ENCODE results near the gene IRF4. TPM values are rescaled to one million over a fixed set of nuclear protein-coding genes. Genes with fewer than 3 reads are reported as not detected.

IRF4 gene
- total and polyA plus RNA-seq, 2 experiments from 2014 or later = 1.3 to 1.9 TPM

DNA sequence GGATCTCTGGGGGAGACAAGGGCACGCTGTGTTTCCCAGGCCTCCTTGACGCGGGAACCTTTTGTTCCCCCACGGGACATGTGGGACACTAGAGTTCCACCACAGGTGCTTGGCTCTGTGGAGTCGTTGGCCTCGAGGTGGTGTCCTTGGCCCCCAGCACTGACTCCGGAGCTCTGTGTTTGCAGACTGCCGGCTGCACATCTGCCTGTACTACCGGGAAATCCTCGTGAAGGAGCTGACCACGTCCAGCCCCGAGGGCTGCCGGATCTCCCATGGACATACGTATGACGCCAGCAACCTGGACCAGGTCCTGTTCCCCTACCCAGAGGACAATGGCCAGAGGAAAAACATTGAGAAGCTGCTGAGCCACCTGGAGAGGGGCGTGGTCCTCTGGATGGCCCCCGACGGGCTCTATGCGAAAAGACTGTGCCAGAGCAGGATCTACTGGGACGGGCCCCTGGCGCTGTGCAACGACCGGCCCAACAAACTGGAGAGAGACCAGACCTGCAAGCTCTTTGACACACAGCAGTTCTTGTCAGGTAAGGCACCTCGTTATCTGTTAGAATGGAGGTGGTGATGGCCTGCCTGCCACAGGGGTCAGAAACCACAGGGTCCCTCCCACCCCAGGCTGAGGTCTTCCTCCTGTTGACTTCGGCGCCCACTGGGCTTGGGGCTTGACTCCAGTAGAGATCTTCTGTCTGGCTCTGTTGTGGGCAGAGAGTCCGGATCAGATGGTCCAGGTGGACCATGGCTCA is 9.9 kb downstream of the IRF4 start:
- H3F3A ChIP-seq (replicated peaks; ENCODE audit: low read depth) = no peaks in the 10 kb centered on the region
- Mint-ChIP-seq H3K9me3 (no peaks in the 10 kb centered on the region), H3K36me3 (ENCODE audit: low read depth) (no peaks in the 10 kb centered on the region), H3K4me1 (no peaks in the 10 kb centered on the region), H3K27ac (no peak overlapping the region), H3K27me3 (ENCODE audit: insufficient read depth, low read depth, poor library complexity) (peaks cover 5% of the 10 kb centered on the region), H3K4me3 (no peak overlapping the region)
- H3K36me3 ChIP-seq (ENCODE audit: insufficient read depth) = no peaks in the 10 kb centered on the region
- no peak for ATAC-seq
- TF ChIP-seq STAT1 (IDR thresholded peaks at IDR 0.05; ENCODE audit: unreplicated experiment) (no peak), CREB1 (CRISPR knock-in tag; IDR thresholded peaks at IDR 0.05; ENCODE audit: low read depth) (no peak), NANOG (IDR thresholded peaks at IDR 0.05; ENCODE audit: borderline replicate concordance) (no peak), EZH2 (IDR thresholded peaks at IDR 0.05; ENCODE audit: low read depth, unreplicated experiment) (no peak), JUNB (IDR thresholded peaks at IDR 0.05; ENCODE audit: unreplicated experiment) (no peak), EZH2phosphoT487 (IDR thresholded peaks at IDR 0.05; ENCODE audit: unreplicated experiment) (no peak), POLR2AphosphoS5 (IDR thresholded peaks at IDR 0.05; ENCODE audit: low read depth) (no peak), ZNF331 (CRISPR knock-in tag; IDR thresholded peaks at IDR 0.05; ENCODE audit: low read depth) (no peak), ZNF114 (CRISPR knock-in tag; IDR thresholded peaks at IDR 0.05) (no peak)
- TF ChIP-seq, protein P1, sequence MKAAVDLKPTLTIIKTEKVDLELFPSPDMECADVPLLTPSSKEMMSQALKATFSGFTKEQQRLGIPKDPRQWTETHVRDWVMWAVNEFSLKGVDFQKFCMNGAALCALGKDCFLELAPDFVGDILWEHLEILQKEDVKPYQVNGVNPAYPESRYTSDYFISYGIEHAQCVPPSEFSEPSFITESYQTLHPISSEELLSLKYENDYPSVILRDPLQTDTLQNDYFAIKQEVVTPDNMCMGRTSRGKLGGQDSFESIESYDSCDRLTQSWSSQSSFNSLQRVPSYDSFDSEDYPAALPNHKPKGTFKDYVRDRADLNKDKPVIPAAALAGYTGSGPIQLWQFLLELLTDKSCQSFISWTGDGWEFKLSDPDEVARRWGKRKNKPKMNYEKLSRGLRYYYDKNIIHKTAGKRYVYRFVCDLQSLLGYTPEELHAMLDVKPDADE (IDR thresholded peaks at IDR 0.05) = no peak
- TF ChIP-seq, protein P2, sequence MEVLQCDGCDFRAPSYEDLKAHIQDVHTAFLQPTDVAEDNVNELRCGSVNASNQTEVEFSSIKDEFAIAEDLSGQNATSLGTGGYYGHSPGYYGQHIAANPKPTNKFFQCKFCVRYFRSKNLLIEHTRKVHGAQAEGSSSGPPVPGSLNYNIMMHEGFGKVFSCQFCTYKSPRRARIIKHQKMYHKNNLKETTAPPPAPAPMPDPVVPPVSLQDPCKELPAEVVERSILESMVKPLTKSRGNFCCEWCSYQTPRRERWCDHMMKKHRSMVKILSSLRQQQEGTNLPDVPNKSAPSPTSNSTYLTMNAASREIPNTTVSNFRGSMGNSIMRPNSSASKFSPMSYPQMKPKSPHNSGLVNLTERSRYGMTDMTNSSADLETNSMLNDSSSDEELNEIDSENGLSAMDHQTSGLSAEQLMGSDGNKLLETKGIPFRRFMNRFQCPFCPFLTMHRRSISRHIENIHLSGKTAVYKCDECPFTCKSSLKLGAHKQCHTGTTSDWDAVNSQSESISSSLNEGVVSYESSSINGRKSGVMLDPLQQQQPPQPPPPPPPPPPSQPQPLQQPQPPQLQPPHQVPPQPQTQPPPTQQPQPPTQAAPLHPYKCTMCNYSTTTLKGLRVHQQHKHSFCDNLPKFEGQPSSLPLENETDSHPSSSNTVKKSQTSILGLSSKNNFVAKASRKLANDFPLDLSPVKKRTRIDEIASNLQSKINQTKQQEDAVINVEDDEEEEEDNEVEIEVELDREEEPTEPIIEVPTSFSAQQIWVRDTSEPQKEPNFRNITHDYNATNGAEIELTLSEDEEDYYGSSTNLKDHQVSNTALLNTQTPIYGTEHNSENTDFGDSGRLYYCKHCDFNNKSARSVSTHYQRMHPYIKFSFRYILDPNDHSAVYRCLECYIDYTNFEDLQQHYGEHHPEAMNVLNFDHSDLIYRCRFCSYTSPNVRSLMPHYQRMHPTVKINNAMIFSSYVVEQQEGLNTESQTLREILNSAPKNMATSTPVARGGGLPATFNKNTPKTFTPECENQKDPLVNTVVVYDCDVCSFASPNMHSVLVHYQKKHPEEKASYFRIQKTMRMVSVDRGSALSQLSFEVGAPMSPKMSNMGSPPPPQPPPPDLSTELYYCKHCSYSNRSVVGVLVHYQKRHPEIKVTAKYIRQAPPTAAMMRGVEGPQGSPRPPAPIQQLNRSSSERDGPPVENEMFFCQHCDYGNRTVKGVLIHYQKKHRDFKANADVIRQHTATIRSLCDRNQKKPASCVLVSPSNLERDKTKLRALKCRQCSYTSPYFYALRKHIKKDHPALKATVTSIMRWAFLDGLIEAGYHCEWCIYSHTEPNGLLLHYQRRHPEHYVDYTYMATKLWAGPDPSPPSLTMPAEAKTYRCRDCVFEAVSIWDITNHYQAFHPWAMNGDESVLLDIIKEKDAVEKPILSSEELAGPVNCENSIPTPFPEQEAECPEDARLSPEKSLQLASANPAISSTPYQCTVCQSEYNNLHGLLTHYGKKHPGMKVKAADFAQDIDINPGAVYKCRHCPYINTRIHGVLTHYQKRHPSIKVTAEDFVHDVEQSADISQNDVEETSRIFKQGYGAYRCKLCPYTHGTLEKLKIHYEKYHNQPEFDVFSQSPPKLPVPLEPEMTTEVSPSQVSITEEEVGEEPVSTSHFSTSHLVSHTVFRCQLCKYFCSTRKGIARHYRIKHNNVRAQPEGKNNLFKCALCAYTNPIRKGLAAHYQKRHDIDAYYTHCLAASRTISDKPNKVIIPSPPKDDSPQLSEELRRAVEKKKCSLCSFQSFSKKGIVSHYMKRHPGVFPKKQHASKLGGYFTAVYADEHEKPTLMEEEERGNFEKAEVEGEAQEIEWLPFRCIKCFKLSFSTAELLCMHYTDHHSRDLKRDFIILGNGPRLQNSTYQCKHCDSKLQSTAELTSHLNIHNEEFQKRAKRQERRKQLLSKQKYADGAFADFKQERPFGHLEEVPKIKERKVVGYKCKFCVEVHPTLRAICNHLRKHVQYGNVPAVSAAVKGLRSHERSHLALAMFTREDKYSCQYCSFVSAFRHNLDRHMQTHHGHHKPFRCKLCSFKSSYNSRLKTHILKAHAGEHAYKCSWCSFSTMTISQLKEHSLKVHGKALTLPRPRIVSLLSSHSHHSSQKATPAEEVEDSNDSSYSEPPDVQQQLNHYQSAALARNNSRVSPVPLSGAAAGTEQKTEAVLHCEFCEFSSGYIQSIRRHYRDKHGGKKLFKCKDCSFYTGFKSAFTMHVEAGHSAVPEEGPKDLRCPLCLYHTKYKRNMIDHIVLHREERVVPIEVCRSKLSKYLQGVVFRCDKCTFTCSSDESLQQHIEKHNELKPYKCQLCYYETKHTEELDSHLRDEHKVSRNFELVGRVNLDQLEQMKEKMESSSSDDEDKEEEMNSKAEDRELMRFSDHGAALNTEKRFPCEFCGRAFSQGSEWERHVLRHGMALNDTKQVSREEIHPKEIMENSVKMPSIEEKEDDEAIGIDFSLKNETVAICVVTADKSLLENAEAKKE (CRISPR knock-in tag; IDR thresholded peaks at IDR 0.05) = no peak
- TF ChIP-seq, protein P3, sequence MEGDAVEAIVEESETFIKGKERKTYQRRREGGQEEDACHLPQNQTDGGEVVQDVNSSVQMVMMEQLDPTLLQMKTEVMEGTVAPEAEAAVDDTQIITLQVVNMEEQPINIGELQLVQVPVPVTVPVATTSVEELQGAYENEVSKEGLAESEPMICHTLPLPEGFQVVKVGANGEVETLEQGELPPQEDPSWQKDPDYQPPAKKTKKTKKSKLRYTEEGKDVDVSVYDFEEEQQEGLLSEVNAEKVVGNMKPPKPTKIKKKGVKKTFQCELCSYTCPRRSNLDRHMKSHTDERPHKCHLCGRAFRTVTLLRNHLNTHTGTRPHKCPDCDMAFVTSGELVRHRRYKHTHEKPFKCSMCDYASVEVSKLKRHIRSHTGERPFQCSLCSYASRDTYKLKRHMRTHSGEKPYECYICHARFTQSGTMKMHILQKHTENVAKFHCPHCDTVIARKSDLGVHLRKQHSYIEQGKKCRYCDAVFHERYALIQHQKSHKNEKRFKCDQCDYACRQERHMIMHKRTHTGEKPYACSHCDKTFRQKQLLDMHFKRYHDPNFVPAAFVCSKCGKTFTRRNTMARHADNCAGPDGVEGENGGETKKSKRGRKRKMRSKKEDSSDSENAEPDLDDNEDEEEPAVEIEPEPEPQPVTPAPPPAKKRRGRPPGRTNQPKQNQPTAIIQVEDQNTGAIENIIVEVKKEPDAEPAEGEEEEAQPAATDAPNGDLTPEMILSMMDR (conservative IDR thresholded peaks at IDR 0.05; ENCODE audit: low read depth in 2 of 2) = no peak
- TF ChIP-seq, protein P4, sequence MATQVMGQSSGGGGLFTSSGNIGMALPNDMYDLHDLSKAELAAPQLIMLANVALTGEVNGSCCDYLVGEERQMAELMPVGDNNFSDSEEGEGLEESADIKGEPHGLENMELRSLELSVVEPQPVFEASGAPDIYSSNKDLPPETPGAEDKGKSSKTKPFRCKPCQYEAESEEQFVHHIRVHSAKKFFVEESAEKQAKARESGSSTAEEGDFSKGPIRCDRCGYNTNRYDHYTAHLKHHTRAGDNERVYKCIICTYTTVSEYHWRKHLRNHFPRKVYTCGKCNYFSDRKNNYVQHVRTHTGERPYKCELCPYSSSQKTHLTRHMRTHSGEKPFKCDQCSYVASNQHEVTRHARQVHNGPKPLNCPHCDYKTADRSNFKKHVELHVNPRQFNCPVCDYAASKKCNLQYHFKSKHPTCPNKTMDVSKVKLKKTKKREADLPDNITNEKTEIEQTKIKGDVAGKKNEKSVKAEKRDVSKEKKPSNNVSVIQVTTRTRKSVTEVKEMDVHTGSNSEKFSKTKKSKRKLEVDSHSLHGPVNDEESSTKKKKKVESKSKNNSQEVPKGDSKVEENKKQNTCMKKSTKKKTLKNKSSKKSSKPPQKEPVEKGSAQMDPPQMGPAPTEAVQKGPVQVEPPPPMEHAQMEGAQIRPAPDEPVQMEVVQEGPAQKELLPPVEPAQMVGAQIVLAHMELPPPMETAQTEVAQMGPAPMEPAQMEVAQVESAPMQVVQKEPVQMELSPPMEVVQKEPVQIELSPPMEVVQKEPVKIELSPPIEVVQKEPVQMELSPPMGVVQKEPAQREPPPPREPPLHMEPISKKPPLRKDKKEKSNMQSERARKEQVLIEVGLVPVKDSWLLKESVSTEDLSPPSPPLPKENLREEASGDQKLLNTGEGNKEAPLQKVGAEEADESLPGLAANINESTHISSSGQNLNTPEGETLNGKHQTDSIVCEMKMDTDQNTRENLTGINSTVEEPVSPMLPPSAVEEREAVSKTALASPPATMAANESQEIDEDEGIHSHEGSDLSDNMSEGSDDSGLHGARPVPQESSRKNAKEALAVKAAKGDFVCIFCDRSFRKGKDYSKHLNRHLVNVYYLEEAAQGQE (IDR thresholded peaks at IDR 0.05; ENCODE audit: unreplicated experiment) = no peak
- no peak overlapping the region for H3K4me2 ChIP-seq
- DNase-seq (ENCODE audit: low spot score) = no peak
- H3K27me3 ChIP-seq (ENCODE audit: insufficient read depth) = no peaks in the 10 kb centered on the region
- H3K79me2 ChIP-seq (replicated peaks; ENCODE audit: insufficient read depth) = no peaks in the 10 kb centered on the region
- no peak overlapping the region for H3K4me3 ChIP-seq
- no peak overlapping the region for H3K27ac ChIP-seq (ENCODE audit: low read depth)
- H3K4me1 ChIP-seq (ENCODE audit: insufficient read depth) = no peaks in the 10 kb centered on the region
- H4K20me1 ChIP-seq (replicated peaks; ENCODE audit: insufficient read depth) = no peaks in the 10 kb centered on the region
- no peak overlapping the region for H2AFZ ChIP-seq
- H3K9me2 ChIP-seq (ENCODE audit: insufficient read depth) = no peaks in the 10 kb centered on the region

Data from GM23338 (cell line).